Activated naive CD4-positive, alpha-beta T cell treated with Interleukin-2 at 50 U/mL for 16 hours (primary cell): Measurements from ENCODE around the gene MAGEF1.

Experiments
- DNase-seq: peaks from one replicate; pipeline ENCODE4 v3.0.0-alpha.2; 2020

Gene MAGEF1

DNA sequence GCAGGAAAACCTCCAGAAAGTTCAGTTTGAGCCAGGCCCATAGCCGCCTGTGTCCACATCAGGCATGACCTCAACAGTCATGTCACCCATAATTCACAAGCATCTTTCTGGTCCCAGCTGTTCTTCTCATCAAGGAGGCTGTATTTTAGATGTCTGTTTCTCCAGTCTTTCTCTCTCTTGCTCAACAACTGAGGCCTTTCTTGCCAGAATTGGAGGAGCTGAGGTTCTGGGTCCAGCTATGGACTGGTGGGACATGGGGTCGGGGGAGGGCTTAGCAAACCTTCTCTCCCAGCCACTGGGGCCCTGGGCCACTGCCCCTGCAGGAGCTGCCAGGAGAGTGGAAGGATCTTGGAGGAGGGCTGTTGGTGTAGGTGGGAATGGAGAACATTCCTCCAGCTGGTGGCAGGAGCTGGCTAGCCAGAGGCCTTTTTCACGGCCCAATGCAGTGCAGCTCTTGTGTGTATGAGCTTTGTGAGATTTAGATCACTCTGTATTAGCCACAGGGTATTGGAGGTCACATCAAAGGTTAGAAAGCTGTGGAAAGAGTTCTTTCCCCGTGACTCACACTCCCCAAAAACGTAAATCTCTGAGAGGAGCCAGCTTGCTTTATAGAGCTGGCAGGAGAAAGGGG, 23.5 kb downstream of the MAGEF1 start:
- no peak for DNase-seq

- DNase-seq = no peak
Measured at GRCh38 chr3:184687363-184688015, 24.4 kb downstream of the MAGEF1 start.

DNA sequence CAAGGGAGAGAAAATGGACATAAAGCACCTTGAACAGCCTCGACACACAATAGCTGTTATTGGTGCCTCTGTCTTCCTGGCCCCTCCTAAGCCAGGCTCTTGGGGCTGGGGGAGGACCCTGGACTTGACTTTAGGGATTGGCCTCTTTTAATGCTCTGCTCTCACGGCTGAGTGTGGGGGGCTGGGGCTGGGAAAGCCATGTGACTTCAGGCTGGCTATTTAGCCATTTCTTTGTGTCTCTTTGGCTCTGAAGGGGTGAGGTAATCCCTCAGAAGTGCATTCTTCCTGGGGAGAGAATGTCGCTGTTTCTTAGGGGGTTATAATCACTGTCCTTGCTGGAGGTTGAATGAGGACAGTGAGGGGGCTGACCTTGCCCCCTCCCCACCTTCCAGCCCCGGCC, 26.2 kb downstream of the MAGEF1 start:
- DNase-seq = no peak

DNA sequence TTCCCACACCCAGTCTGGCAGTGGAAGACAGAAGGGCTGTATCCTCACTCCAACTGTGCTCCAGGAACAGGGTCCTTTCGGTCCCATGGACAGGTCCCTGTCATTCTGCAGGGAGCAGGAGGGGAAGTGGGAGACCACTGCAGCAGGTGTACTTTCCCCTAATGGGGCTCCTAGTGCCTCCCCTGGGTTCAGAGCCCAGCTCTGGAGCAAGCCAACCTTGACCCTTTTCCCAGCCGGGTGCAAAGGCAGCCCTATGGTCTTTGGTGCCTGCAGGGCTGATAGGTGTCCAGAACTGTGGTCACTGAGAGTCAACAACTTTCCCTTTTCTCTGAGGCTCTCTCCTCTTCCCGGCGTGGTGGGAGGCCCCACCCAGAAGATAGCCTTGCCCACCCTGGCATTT, 26.8 kb downstream of the MAGEF1 start:
- DNase-seq = no peak

DNA sequence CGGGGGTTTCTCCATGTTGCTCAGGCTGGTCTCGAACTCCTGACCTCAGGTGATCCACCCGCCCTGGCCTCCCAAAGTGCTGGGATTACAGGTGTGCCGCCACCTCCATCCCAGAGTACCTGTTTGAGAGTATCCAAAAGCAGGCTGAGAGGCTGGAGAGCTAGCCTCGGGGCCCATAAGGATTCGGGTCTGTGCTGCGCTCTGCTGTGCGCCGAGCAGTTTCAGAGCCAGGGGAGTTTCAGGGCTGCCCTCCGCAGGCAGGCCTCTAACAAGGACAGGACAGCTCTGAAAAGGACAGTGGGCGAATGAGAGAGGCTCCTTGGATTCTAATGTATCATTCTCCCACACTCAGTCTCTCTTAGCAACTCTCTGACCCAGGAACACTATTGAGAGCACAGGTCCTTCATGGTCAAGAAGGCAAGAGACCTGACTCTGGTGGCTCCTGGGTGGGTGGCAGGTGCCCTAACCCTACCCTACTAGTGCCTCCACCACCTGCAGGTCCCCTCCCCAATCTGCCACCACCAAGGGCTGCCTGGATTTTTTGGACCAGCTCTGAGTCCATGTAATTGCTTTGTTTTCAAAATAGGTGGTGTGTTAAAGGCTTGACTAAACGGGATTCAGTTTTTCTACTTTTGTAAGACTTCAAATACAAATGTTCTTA, 27.8 kb downstream of the MAGEF1 start:
- no peak for DNase-seq

GRCh38 chr3:184683234-184683633, 28.6 kb downstream of the MAGEF1 start:
- no peak for DNase-seq

GRCh38 chr3:184682671-184683070, 29.2 kb downstream of the MAGEF1 start:
- no peak for DNase-seq

GRCh38 chr3:184680385-184681345, 31.2 kb downstream of the MAGEF1 start:
- no peak for DNase-seq

DNA sequence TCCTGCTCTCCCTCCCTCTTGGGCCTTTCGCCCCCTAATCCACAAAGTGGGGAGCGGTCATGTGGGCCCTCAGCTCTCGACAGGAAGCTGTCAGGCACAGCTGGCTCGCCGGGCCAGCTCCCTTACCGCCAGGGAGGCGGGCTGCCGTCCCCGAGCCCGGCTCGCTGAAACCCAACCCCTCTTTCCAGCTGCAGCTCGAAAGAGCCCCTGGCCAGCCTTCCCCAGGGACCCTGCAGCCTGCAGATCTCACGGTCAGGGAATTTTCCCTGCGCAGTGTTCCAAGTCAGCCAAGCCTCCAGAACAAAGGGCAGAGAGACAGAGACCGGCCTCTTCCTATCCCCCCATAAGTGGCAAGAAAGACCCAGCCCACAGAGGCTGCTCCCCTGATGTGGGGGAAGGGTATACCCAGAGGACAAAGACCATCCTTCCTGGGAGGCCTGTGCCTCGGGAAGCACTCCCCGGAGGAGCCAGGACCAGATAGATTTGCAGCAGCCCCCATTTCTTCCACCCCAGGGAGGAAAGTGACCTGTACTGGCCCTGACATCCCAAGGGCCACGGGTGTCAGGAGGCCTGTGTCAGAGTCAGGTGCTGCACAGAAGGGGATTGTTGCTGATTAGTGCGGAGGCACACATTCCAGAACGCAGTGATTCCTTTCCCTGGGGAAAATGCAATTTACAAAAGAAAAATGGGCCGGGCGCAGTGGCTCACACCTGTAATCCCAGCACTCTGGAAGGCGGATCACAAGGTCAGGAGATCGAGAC, 32.6 kb downstream of the MAGEF1 start:
- no peak for DNase-seq

- no peak for DNase-seq
Measured at GRCh38 chr3:184678317-184679055, 33.4 kb downstream of the MAGEF1 start.

DNA sequence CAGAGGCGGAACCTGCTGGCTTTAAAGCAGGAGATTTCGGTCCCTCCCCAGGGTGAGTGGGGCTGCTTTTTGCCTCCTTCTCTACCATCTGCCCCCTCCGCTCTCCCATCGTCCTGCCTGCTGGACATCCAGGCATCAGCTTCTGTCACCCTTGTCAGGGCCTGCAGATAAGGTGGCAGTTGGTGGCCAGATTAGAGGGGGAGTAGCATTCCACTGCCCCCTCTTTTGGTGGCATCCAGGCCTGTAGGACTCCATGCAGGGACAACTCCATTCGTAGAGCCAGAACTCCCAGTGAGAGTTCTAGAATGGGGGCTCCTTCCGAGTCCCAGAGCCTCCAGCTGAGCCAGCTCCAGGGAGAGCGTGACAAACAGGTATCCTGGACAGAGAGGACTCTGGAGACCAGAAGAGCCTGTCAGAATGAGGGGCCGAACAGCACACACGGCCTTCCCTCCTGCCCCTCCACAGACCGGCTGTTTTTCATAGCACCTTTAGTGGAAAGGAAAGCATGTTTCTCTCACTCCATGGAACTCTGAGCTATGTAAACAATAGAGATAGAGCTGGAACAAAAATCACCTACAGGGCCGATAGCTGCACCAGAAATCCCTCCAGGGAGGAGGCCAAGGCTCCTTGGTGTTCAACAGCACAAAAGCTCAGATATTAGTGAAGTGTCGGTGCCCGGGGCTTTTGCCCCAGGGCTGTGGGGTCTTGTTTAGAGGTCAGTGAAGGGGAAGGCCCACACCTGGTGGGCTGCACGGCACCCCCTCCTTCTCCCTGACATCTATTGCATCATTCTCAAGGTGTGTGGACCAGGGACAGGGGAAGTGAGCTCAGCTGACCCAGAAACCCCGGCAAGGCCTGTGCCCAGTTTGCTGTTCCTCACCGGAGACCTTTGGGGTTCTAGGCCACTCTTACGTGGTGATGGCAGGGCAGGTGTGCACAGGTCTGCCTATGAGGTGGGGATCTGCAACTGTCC, 34.2 kb downstream of the MAGEF1 start:
- no peak for DNase-seq

DNA sequence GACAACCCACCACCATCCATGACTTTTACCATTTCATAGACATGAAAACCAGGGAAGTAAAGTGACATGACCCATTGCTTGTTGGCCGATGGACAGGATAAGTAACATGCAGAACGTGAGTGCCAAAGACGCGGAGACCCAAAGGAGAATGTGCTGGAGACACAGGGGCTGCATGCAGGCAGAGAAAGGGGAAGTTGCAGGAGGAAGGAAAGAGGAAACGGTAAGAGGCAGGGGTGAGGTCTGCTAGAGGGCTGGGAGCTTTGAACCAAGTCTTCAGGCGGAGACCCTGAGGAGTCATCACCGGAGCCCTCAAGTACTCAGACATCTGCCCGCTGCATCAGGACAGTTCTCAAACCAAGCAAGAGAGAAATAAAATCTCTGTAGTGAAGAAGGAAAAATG, 34.9 kb downstream of the MAGEF1 start:
- DNase-seq = no peak

- DNase-seq = no peak
Measured at GRCh38 chr3:184674626-184675025, 37.2 kb downstream of the MAGEF1 start.

DNA sequence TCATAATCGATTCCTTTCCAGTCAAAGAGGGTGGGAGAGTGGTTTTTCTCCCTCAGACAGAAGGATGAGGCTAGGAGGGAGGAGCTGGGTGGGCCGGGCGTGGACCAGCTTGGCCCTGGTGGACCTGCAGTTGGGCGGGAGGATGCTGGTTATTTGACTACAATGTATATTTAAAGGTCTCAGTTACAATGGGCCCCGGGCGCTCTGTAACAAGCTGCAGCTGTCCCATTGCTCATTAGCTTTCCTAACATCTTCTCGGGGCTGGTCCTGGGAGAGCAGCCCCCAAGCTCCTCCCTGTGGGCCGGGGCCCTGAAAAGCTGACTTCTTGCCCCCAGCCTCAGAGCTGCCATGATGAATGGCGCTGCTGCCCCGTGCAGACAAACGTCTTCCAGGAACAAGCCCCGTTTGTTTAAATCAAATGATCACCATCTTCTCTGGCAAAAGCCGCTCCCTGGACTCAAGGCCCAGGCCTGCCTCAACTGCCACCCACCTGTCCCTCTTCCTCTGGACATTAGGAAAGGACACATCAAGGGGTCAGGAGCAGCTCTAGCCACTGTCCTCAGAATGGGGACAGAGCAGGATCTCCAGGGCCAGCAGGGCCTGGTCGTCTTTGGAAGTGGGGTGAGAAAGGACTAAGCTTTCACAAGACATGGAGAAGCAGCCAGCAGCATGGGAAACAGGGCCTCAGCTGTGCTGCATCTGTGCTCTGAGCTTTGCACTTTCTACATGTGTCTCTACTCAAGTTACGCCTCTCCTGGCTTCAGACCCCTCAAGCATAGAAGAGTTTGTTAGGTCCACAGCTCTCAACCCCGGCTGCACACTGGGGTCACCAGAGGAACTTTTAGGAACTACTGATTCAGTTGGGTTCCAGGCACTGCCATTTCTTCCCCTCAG, 38.6 kb downstream of the MAGEF1 start:
- no peak for DNase-seq

DNA sequence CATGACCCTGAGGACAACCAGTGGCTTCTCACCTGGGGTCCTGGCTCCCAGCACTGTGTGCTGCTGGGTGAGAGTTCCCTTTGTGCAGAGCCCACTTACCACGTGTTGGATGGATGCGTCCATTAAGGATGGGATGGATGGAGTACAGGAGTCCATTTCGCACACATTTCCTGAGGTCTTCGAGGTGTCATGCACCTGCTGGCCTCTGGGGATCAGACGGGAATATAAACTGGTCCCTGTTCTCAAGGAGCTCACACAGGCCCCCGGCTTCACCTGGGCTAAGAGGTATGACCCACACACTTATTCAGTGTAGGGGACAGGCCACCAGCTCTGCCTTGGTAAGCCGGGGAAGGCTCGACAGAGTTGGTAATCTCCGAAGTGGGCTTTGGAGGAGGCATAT, 39.5 kb downstream of the MAGEF1 start:
- DNase-seq = no peak

- no peak for DNase-seq
Measured at GRCh38 chr3:184670091-184670602, 41.7 kb downstream of the MAGEF1 start.

DNA sequence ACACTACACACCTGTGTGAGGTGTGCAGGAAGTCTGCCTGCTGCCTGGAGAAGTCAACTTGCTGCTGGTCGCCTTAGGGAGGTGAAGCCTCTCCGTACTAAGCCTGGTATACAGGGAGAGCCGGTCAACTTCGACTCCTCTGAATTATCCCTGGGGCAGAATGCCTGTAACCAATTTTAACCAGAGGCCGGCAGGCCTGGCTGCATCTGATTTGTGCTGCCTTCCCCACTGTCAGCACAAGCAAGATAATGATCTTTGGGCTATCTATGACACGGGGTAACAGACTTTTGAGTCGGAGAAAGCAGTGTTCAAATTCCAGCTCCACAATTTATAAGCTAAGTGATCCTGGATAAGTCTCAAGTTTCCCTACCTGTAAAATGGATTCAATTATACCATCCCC, 42.3 kb downstream of the MAGEF1 start:
- no peak for DNase-seq

DNA sequence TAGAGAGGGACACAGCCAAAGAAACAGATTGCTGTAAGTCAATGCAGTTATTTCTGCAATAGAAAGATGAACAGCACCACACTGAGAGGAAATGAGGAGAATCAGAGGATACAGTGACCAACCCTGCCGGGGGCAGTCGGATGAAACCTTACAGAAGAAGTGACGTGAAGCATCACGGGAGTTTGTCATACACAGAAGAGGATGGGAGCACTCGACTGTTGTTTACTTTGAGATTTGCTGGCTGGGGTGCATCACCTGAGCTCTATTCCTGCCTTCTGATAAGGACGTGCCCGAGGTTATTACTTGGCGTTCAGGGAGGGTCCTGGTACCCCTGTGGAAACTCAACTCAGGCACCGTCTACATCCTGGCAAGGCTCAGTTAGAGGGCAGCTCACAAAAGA, 45.4 kb downstream of the MAGEF1 start:
- no peak for DNase-seq

GRCh38 chr3:184665101-184665500, 46.8 kb downstream of the MAGEF1 start:
- DNase-seq = no peak
